Coronary artery (tissue), 2 donors: Measurements from ENCODE around the gene IQSEC3.

Experiments used
- DNase-seq: peaks from one replicate; pipeline ENCODE4 v3.0.0-alpha.2; 2017; ENCODE audit warnings: low spot score
- H3K27ac ChIP-seq, 2 donors: fragments of 200-600 bp; sonication (generic); one replicate each; pipeline ENCODE4 v1.5.1; 2016 to 2019
- H3K4me3 ChIP-seq: fragments of 200-600 bp; sonication (generic); 2 replicates; pipeline ENCODE4 v1.5.1; 2016; ENCODE audit warnings: mild to moderate bottlenecking, moderate library complexity
- TF ChIP-seq, protein P1 (sequence below): fragments of 200-600 bp; sonication (generic); IDR thresholded peaks from one replicate; pipeline ENCODE4 v1.5.1; 2019; ENCODE audit warnings: antibody characterized with exemption

Gene IQSEC3

DNA sequence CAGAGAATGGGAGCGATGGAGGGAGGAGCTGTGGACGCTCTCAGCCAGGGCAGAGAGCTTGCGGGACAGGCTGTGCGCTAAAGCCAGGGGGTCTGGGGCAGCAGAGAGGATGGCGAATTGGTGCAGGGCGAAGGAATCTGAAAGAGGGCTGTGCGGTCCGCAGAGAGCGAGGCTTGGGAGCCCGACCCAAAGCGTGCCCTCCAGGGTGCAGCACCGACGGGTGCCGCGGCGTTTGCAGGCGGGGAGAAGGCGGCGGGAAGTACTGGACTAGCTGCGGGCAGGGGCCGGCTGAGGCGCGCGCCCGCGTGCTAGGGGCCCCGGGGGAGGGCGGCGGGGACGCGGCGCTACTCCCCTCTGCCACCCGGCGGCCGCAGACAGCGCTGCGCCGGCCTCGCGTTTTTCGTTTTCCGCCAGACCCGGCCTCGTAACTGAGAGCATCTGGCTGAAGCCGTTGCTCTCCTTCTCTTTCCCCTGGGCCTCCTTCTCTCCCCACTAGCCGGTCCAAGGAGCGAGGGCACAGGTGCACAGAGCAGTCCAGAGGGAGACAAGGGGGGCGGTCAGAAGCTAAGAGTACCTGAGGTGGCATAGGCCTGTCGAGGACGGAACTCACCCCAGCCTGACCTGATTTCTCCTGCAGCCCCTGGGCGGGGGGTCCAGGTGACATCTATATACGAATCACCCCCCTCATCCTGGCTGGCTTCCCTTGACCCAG, 122.5 kb downstream of the IQSEC3 start:
- DNase-seq, result no peak
- H3K27ac ChIP-seq, result no peak overlapping the region

DNA sequence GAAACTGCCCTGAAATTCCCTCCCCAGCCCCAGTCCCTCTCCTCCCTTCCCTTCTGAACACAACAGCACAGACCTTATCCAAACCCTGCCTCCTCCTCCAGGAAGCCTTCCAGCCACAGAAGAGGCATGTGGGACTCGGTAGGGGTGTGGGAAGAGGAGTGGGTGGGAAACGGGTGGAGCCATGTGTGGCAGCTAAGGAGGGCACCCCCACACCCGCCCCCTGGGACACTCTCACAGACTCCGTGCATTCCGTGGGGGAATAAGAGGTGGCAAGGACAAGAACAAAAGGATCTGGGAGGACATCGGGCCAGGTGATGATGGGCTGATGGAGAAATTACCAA, 123.0 kb downstream of the IQSEC3 start:
- TF ChIP-seq, protein P1, sequence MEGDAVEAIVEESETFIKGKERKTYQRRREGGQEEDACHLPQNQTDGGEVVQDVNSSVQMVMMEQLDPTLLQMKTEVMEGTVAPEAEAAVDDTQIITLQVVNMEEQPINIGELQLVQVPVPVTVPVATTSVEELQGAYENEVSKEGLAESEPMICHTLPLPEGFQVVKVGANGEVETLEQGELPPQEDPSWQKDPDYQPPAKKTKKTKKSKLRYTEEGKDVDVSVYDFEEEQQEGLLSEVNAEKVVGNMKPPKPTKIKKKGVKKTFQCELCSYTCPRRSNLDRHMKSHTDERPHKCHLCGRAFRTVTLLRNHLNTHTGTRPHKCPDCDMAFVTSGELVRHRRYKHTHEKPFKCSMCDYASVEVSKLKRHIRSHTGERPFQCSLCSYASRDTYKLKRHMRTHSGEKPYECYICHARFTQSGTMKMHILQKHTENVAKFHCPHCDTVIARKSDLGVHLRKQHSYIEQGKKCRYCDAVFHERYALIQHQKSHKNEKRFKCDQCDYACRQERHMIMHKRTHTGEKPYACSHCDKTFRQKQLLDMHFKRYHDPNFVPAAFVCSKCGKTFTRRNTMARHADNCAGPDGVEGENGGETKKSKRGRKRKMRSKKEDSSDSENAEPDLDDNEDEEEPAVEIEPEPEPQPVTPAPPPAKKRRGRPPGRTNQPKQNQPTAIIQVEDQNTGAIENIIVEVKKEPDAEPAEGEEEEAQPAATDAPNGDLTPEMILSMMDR, result no peak
- H3K4me3 ChIP-seq, result peak overlapping the region; percentile 78
- H3K27ac ChIP-seq, result no peak overlapping the region
- no peak for DNase-seq

More for the DNA sequence above, 122.5 kb downstream of the IQSEC3 start:
- H3K4me3 ChIP-seq, result peak overlapping the region; percentile 78
- TF ChIP-seq, protein P1, result peak; percentile 64

DNA sequence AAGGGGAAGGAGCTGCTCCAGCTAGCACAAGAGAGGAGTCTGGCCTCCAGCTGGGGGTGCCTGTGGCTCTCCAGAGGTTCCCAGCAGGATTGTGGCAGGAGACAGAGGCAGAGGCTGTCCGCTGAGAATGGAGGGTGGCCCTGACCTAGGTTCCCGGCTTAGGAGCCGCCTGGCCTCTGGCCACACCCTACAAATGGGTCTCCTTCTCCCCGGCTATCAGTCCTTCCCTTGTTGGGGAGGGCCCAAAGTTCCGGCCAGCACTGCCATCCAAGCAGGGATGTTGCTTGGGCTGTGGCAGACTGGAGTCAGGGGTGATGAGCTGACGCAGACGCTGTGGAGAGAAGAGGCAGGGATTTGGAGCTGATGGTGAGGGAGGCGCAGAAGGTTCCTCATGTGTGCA, 124.3 kb downstream of the IQSEC3 start:
- Histone ChIP-seq H3K27ac (no peak overlapping the region), H3K4me3 (no peak overlapping the region)
- DNase-seq, result no peak
- TF ChIP-seq, protein P1, result no peak

DNA sequence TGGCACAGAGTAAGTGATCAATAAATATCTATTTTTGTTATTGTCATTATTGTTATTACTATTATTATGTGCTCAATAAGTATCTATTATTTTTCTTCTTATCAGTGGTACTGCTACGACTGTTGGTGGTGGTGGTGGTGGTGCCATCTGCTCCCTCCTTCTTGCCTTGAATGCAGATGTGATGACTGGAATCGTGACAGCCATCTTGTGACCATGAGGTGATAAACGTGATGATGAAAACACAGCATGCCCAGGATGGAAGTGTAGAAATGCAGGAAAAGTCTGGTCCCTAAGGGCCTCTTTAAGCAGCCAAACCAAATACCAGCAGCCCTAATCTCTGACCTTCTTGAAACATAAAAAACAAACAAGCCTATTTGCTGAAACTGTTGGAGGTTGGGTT, 125.0 kb downstream of the IQSEC3 start:
- H3K4me3 ChIP-seq, result no peak overlapping the region
- DNase-seq, result no peak
- H3K27ac ChIP-seq, result no peak overlapping the region
- TF ChIP-seq, protein P1, result no peak

DNA sequence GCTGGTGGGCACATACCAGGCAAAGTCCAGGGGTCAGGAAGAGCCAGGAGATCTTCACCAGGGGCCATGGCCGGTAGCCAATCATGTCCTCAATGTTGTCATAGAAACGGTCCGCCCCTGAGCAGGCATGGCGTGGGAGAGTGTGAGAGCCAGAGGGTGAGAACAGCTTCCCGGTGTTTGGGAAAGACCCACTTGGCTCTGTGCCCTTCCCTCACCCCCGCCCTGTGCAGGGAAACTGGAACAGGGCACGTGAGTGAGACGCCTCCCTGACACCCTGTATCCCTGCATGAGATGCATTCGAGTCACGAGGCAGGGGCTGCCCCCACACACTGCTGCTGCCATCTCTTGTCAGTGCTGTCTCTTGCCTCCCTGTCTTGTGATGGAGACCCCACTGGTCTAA, 126.7 kb downstream of the IQSEC3 start:
- no peak for DNase-seq
- Histone ChIP-seq H3K4me3 (no peak overlapping the region), H3K27ac (no peak overlapping the region)
- TF ChIP-seq, protein P1, result no peak

DNA sequence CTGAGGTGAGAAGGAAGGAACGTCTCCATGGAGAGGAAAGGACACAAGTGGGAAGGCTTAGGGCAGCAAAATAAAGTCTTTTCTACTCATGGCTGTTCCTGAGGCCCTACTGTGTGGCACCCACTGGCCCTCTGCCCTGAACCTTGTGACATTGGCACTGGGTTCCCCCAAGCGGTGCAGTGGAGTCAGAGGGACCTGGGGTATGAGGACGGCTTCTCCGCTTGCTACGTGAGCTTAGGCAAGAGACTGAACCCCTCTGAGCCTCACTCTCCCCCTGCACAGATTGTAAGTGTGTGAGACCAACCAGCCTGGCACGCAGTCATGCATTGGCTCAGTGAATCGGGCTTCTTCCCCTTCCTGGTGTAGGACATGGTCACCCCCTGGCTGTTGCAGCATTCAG, 127.7 kb downstream of the IQSEC3 start:
- H3K4me3 ChIP-seq, result no peak overlapping the region
- no peak overlapping the region for H3K27ac ChIP-seq
- DNase-seq, result no peak
- TF ChIP-seq, protein P1, result no peak

DNA sequence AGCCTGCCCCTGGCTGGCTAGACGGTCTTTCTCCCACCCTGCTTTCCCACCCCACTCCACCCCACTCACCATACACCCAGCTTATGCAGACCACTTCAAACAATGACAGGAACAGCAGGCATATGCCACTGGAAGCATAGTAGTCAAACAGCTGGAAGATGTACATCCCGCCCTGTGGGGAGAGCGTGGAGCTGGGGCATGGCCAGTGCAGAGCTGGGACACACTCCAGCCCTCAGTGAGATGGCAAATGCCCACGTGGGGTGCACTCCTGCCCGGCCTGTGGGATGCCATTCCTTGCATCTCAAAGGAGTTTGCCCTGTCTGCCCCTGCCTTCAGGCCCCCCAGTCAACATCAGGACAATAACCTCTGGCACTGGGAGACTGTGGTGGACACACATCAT, 128.6 kb downstream of the IQSEC3 start:
- DNase-seq, result no peak
- Histone ChIP-seq H3K27ac (no peak overlapping the region), H3K4me3 (no peak overlapping the region)
- TF ChIP-seq, protein P1, result no peak
